Muscle of leg (tissue), 11 donors: ENCODE results near the gene CD300A. TPM values are rescaled to one million over a fixed set of nuclear protein-coding genes. Genes with fewer than 3 reads are reported as not detected.
"Not testable (repeated sequence)": the region's sequence is repeated elsewhere in the genome, so short reads cannot be mapped to it uniquely, and the experiment has no call there.

Experiments
- DNase-seq: peaks from one replicate; pipeline ENCODE4 v3.0.0; 2013
- H3K27ac ChIP-seq: one replicate; pipeline ENCODE4 v1.5.1; 2013; ENCODE audit warnings: mild to moderate bottlenecking, low read length, control low read depth
- H3K27me3 ChIP-seq: one replicate; pipeline ENCODE4 v1.6.1; 2013; ENCODE audit warnings: low read length; ENCODE audit not compliant: control insufficient read depth, insufficient read depth
- H3K36me3 ChIP-seq: one replicate; pipeline ENCODE4 v1.6.1; 2013; ENCODE audit warnings: low read length; ENCODE audit not compliant: control insufficient read depth, insufficient read depth
- H3K4me1 ChIP-seq: one replicate; pipeline ENCODE4 v1.6.1; 2013; ENCODE audit warnings: low read length; ENCODE audit not compliant: control insufficient read depth, insufficient read depth
- H3K4me3 ChIP-seq: one replicate; pipeline ENCODE4 v1.5.1; 2013; ENCODE audit warnings: low read length, control low read depth
- H3K9me3 ChIP-seq: replicated peaks from 2 replicates; pipeline ENCODE4 v1.6.1; 2013; ENCODE audit warnings: low read depth, low read length; ENCODE audit not compliant: control insufficient read depth
- WGBS: methylation state at CpG from one replicate; pipeline ENCODE4 v1.1.5; 2013; ENCODE audit warnings: missing lambda C conversion rate; ENCODE audit not compliant: insufficient coverage; 5-methylcytosine and 5-hydroxymethylcytosine counted together
- polyA plus RNA-seq, 8 donors: library from polyadenylated mRNA; unstranded; fragments of 120-200 nt; gene quantifications; one replicate each; pipeline versions ENCODE4 v1.2.1 to v1.2.3, GENCODE V29; 2013; ENCODE audit warnings: inconsistent platforms in 1 of 8, low replicate concordance in 1 of 8; ENCODE audit not compliant: insufficient read length in 8 of 8, insufficient read depth in 1 of 8
- total RNA-seq: library from RNA; stranded (reverse); fragments of 120-200 nt; gene quantifications from one replicate; pipeline ENCODE4 v1.2.4, GENCODE V29; 2013

Gene CD300A
- total and polyA plus RNA-seq, 9 donors = 1.7 to 4.0 (median 2.4) TPM

DNA sequence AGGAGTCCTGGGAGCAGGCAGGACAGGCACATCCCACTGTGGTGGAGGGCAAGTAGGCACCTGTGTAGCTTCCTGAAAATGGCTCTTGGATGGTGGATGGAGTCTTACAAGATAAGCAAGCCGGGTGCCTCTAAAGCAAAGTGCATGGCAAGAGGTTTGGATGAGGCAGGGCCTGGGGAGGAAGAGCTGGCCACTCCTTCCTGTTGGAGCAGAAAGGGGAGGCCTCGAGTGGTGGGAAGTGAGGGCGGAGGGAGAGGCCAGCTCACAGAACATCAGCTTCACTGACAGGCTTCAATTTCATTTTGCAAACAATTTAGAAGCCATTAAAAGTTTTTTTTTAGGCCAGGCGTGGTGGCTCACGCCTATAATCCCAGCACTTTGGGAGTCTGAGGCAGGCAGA is 31.0 kb downstream of the CD300A start:
- Histone ChIP-seq H3K27ac (no peak overlapping the region), H3K9me3 (no peaks in the 10 kb centered on the region), H3K36me3 (no peaks in the 10 kb centered on the region), H3K4me3 (no peak overlapping the region), H3K27me3 (peaks cover 2% of the 10 kb centered on the region), H3K4me1 (no peaks in the 10 kb centered on the region)
- WGBS = 81% methylated on average over 3 of the region's 5 CpGs
- no peak for DNase-seq

DNA sequence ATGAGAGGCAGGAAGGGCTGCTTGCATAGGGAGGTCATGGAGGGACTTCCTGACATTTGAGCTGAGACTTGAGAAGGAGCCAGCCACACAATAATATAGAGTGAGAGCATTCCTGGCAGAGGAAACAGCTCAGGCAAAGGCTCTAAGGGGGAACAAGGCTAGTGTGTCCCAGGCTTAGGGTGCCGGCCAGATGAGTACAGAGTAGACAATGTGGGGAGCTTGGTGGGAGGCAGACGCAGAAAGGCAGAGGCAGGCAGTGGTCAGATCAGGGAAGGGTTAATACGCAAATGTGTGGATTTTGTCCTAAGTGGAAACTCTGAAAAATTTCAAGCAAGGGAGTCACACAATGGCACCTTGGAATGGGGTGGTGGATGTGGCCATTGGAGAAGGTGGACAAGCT is 33.6 kb downstream of the CD300A start:
- no peaks in the 10 kb centered on the region for H3K36me3 ChIP-seq
- no peak for DNase-seq
- H3K4me1 ChIP-seq = no peaks in the 10 kb centered on the region
- no peak overlapping the region for H3K4me3 ChIP-seq
- WGBS = 68% methylated on average over 3 of the region's 3 CpGs
- no peaks in the 10 kb centered on the region for H3K9me3 ChIP-seq
- H3K27ac ChIP-seq = no peak overlapping the region
- H3K27me3 ChIP-seq = no peaks in the 10 kb centered on the region

DNA sequence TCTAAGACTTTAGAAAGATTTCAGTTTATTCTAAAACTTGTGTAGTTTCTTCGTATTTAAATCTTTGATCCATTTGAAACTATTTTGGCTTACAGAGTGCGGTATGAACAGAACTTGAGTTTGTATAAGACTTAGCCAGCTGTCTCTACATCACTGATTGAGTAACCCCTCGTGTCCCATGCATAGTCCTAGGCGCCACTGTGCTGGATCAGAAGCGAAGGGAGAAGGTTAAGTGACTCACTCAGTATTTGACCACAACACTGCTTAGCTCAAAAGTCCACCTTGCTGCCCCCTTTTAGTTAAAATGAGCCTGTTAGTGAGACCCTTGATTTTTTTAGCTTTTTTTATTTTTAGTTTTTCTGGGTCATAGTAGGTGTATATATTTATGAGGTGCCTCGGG is 36.4 kb downstream of the CD300A start:
- H3K4me3 ChIP-seq = no peak overlapping the region
- no peak for DNase-seq
- no peaks in the 10 kb centered on the region for H3K4me1 ChIP-seq
- no peaks in the 10 kb centered on the region for H3K27me3 ChIP-seq
- WGBS = 45% methylated on average over 2 of the region's 6 CpGs
- no peaks in the 10 kb centered on the region for H3K36me3 ChIP-seq
- no peaks in the 10 kb centered on the region for H3K9me3 ChIP-seq
- H3K27ac ChIP-seq = no peak overlapping the region

- WGBS = 75% methylated on average over 5 of the region's 5 CpGs
- not testable (repeated sequence) for H3K36me3 ChIP-seq, H3K27ac ChIP-seq, H3K4me1 ChIP-seq, H3K9me3 ChIP-seq, H3K27me3 ChIP-seq, H3K4me3 ChIP-seq, DNase-seq
Observed at GRCh38 chr17:74503949-74504348, 37.5 kb downstream of the CD300A start.

DNA sequence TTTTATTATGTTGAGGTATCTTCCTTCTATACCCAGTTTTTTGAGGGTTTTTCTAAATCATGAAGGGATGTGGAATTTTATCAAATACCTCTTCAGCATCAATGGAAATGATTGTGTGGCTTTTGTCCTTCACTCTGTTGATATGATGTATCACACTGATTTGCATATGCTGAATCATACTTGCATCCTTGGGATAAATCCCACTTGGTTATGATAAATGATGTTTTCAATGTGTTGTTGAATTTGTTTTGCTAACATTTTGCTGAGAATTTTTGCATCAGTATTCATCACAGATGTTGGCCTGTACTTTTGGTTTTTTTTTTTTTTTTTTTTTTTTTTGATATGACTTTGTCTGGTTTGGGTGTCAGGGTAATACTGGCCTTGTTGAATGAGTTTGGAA is 41.7 kb downstream of the CD300A start:
- Histone ChIP-seq H3K27ac (no peak overlapping the region), H3K36me3 (no peaks in the 10 kb centered on the region), H3K4me3 (no peak overlapping the region), H3K9me3 (no peaks in the 10 kb centered on the region), H3K27me3 (peaks cover 2% of the 10 kb centered on the region), H3K4me1 (no peaks in the 10 kb centered on the region)
- DNase-seq = no peak

- WGBS = 37% methylated on average over 2 of the region's 2 CpGs
- no peaks in the 10 kb centered on the region for H3K4me1 ChIP-seq
- H3K36me3 ChIP-seq = no peaks in the 10 kb centered on the region
- peak overlapping the region; percentile 3 for H3K27ac ChIP-seq
- no peak for DNase-seq
- H3K27me3 ChIP-seq = peaks cover 3% of the 10 kb centered on the region
- no peak overlapping the region for H3K4me3 ChIP-seq
- peaks cover 3% of the 10 kb centered on the region for H3K9me3 ChIP-seq
Observed at GRCh38 chr17:74512036-74512435, 45.6 kb downstream of the CD300A start.

DNA sequence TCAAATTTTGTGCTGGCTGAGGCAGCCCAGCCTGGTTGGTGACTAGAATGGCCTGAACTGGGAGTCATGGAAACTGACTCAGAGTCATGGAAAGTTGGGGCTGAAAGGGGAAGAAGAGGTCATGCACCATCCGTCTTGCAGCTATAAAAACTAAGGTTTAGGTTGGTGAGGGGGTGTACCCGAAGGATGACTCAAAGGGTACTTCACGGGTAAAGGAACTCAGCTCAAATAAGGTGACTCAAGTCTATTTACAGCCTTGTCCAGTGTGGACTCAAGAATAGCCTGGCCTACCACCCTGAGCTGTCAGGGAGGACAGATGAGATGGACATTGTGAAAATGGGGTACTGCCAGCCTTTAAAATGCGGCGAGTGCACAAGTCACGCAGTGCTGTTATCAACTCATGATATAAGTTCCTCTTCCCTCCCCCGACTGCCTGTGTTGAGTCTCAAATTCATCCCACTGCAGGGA is 46.2 kb downstream of the CD300A start:
- Histone ChIP-seq H3K36me3 (no peaks in the 10 kb centered on the region), H3K27me3 (peaks cover 3% of the 10 kb centered on the region), H3K4me1 (no peaks in the 10 kb centered on the region), H3K27ac (no peak overlapping the region), H3K9me3 (peaks cover 3% of the 10 kb centered on the region), H3K4me3 (no peak overlapping the region)
- 75% methylated on average over 3 of the region's 7 CpGs for WGBS
- DNase-seq = peak; percentile 49

- Histone ChIP-seq H3K9me3 (peaks cover 3% of the 10 kb centered on the region), H3K27ac (no peak overlapping the region), H3K36me3 (no peaks in the 10 kb centered on the region), H3K27me3 (peaks cover 3% of the 10 kb centered on the region), H3K4me3 (no peak overlapping the region), H3K4me1 (no peaks in the 10 kb centered on the region)
- 96% methylated on average over 3 of the region's 3 CpGs for WGBS
- DNase-seq = peak; percentile 51
Observed at GRCh38 chr17:74513987-74514631, 47.7 kb downstream of the CD300A start.

DNA sequence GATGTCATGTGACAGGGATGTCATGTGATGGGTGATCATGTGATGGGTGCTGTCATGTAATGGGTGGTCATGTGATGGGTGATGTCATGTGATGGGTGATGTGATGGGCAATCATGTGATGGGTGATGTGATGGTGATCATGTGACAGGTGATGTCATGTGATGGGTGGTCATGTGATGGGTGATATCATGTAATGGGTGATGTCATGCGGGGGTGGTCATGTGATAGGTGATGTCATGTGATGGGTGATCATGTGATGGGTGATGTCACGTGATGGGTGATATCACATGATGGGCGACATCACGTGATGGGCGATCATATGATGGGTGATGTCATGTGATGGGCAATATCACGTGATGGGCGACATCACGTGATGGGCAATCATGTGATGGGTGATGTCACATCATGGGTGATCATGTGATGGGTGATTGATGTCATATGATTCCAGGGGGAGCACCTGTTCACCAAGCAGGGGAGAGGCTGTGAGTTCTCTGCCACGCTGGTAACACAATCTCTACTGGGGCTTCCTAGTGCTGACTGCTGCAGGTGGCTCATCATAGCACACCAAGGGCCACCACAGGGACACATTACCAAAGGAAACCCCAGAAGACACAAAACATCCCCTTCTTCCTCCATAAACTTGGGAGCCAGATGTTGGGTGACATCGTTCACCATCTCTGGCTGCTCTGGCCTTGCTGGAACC is 48.3 kb downstream of the CD300A start:
- no peaks in the 10 kb centered on the region for H3K4me1 ChIP-seq
- no peak overlapping the region for H3K27ac ChIP-seq
- 97% methylated on average over 9 of the region's 10 CpGs for WGBS
- no peaks in the 10 kb centered on the region for H3K36me3 ChIP-seq
- DNase-seq = peak; percentile 19
- peaks cover 3% of the 10 kb centered on the region for H3K9me3 ChIP-seq
- peaks cover 3% of the 10 kb centered on the region for H3K27me3 ChIP-seq
- H3K4me3 ChIP-seq = no peak overlapping the region

DNA sequence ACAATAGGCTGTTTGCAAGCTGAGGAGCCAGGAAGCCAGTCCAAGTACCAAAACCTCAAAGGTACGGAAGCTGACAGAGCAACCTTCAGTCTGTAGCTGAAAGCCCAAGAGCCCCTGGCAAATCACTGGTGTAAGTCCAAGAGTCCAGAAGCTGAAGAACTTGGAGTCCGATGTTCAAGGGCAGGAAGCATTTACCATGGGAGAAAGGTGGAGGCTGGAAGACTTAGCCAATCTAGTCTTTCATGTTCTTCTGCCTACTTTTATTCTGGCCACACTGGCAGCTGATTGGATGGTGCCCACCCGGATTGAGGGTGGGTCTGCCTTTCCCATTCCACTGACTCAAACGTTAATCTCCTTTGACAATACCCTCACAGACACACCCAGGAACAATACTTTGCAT is 49.5 kb downstream of the CD300A start:
- 79% methylated on average over 2 of the region's 4 CpGs for WGBS
- no peaks in the 10 kb centered on the region for H3K36me3 ChIP-seq

More for the DNA sequence above, 49.5 kb downstream of the CD300A start:
- H3K4me3 ChIP-seq = no peak overlapping the region
- no peak for DNase-seq
- H3K27ac ChIP-seq = no peak overlapping the region
- H3K4me1 ChIP-seq = no peaks in the 10 kb centered on the region
- peaks cover 3% of the 10 kb centered on the region for H3K27me3 ChIP-seq
- peaks cover 3% of the 10 kb centered on the region for H3K9me3 ChIP-seq
